Psoas muscle (tissue), 8 donors: ENCODE results near the gene KCNJ5. TPM values are rescaled to one million over a fixed set of nuclear protein-coding genes. Genes with fewer than 3 reads are reported as not detected.
"Not testable (repeated sequence)": the region's sequence is repeated elsewhere in the genome, so short reads cannot be mapped to it uniquely, and the experiment has no call there.

ENCODE experiments used
- ATAC-seq, 4 donors: fragments of 200-7000 bp; cut with Tn5 transposase; one replicate each; pipeline ENCODE4 v1.9.1; 2020; ENCODE audit warnings: moderate library complexity in 3 of 4, mild to moderate bottlenecking in 2 of 4
- DNase-seq, 2 donors: peaks; one replicate each; pipeline ENCODE4 v3.0.0-alpha.2; 2020
- H3K27ac ChIP-seq: fragments of 200-600 bp; one replicate; pipeline ENCODE4 v1.8.0; 2022
- H3K27me3 ChIP-seq, 3 donors: fragments of 200-600 bp in 1 of 3; one replicate each; pipeline versions ENCODE4 v1.6.1 to v1.8.0; 2013 to 2022; ENCODE audit warnings: low read length in 2 of 3, mild to moderate bottlenecking in 2 of 3, moderate library complexity in 1 of 3; ENCODE audit not compliant: insufficient read depth in 3 of 3
- H3K36me3 ChIP-seq, 2 donors: fragments of 200-600 bp in 1 of 2; one replicate each; pipeline versions ENCODE4 v1.6.1 to v1.8.0; 2013 to 2022; ENCODE audit warnings: low read depth in 1 of 2, mild to moderate bottlenecking in 1 of 2, moderate library complexity in 1 of 2; ENCODE audit not compliant: insufficient read depth in 1 of 2
- H3K4me1 ChIP-seq: fragments of 200-600 bp; one replicate; pipeline ENCODE4 v1.8.0; 2022
- H3K4me3 ChIP-seq: fragments of 200-600 bp; one replicate; pipeline ENCODE4 v1.8.0; 2022; ENCODE audit warnings: mild to moderate bottlenecking
- H3K9me3 ChIP-seq: fragments of 200-600 bp; one replicate; pipeline ENCODE4 v1.8.0; 2022
- CTCF ChIP-seq: fragments of 200-600 bp; IDR thresholded peaks from one replicate; pipeline ENCODE4 v1.8.0; 2022; ENCODE audit warnings: antibody characterized with exemption
- whole genome bisulfite sequencing, 3 donors: extraction: QIAGEN DNeasy Blood & Tissue Kit; methylation state at CpG; one replicate each; pipeline versions ENCODE4 v1.1.6 to v1.1.7; 2013; 5-methylcytosine and 5-hydroxymethylcytosine counted together
- intact Hi-C, 2 donors: fragments of 100-400 bp; cut with DNase I; formaldehyde crosslinking; loops; one replicate each; pipeline versions ENCODE4 v1.11.0 to v1.14.2; 2022
- polyA plus RNA-seq, 3 donors: library from polyadenylated mRNA; stranded (reverse); fragments of 200-250 nt; gene quantifications; one replicate each; pipeline ENCODE4 v1.2.3, GENCODE V29; 2013
- total RNA-seq, 4 donors: library from RNA; stranded (reverse); fragmentation: NEBNext Ultra II Directional in 2 of 4; extraction: Animal tissue kit (Norgen Biotek cat#: 25700) in 2 of 4; gene quantifications; one replicate each; pipeline versions ENCODE4 v1.2.1 to v1.2.4, GENCODE V29; 2021 to 2023
- donor health status: healthy with polysubstance abuse.
- donor health status: DM: no; HTN: no; CAD: no; lungs with moderate emphysema.
- donor health status: Bipolar disorder and iron deficiency.
- donor health status: healthy.
- donor health status: DM: yes; HTN: yes; CAD: no.
- donor health status: DM: no; HTN: no; CAD: no.
- donor health status: DM: no; HTN: no; CAD: no.
- donor health status: DM: yes; HTN: yes; CAD: no.

The KCNJ5 gene
- total and polyA plus RNA-seq, 7 donors: 0.01 to 0.46 (median 0.24) TPM

GRCh38 chr11:128917144-128917724, 26.1 kb downstream of the KCNJ5 start:
- no peak overlapping the region for H3K4me3 ChIP-seq
- DNase-seq (no peak), ATAC-seq (no peak)
- WGBS, 3 donors: 51 to 57% (median 52%) methylated on average over 5 of the region's 5 CpGs
- peaks cover 0 to 6% (median 5%) of the 10 kb centered on the region in 3 donors for H3K27me3 ChIP-seq
- H3K36me3 ChIP-seq: no peaks in the 10 kb centered on the region
- no peak overlapping the region for H3K27ac ChIP-seq
- no peaks in the 10 kb centered on the region for H3K4me1 ChIP-seq
- intact Hi-C loops: loop anchor here in 1 of 2 donors (2.0 kb wide), 1 partner anchor 50 kb away; no protein-coding TSS in a partner anchor
- TF ChIP-seq CTCF: no peak
- H3K9me3 ChIP-seq: no peaks in the 10 kb centered on the region

- Histone ChIP-seq H3K27ac (no peak overlapping the region), H3K4me1 (no peaks in the 10 kb centered on the region), H3K36me3 (no peaks in the 10 kb centered on the region), H3K9me3 (no peaks in the 10 kb centered on the region), H3K4me3 (no peak overlapping the region), H3K27me3 (peaks cover 0 to 6% (median 3%) of the 10 kb centered on the region in 3 donors)
- intact Hi-C loops: no loop called here
- DNase-seq (no peak), ATAC-seq (no peak)
- no peak for TF ChIP-seq CTCF
- WGBS, 3 donors: 36 to 49% (median 37%) methylated on average over 5 of the region's 5 CpGs
These were observed 28.1 kb downstream of the KCNJ5 start for GRCh38 chr11:128919216-128919615.

- H3K4me1 ChIP-seq, DNase-seq, intact Hi-C loops, ATAC-seq, H3K4me3 ChIP-seq, H3K27me3 ChIP-seq, H3K27ac ChIP-seq, H3K9me3 ChIP-seq, H3K36me3 ChIP-seq: not testable (repeated sequence)
- WGBS, 3 donors: 76 to 81% (median 78%) methylated on average over 7 of the region's 7 CpGs
These were observed 28.5 kb downstream of the KCNJ5 start for GRCh38 chr11:128919635-128920034.

GRCh38 chr11:128920666-128921065, 29.5 kb downstream of the KCNJ5 start:
- no peaks in the 10 kb centered on the region for H3K4me1 ChIP-seq
- DNase-seq (no peak), ATAC-seq (no peak)
- H3K27me3 ChIP-seq: peaks cover 0 to 5% (median 0%) of the 10 kb centered on the region in 3 donors
- H3K36me3 ChIP-seq: no peaks in the 10 kb centered on the region
- no peaks in the 10 kb centered on the region for H3K9me3 ChIP-seq
- intact Hi-C loops: no loop called here
- 88 to 91% (median 89%) methylated on average over 15 of the region's 15 CpGs for WGBS, 3 donors
- no peak overlapping the region for H3K4me3 ChIP-seq
- TF ChIP-seq CTCF: no peak
- no peak overlapping the region for H3K27ac ChIP-seq

- intact Hi-C loops: no loop called here
- no peak for DNase-seq
- WGBS, 3 donors: 71 to 74% (median 74%) methylated on average over 4 of the region's 4 CpGs
- no peak for ATAC-seq
- H3K27ac ChIP-seq: no peak overlapping the region
- TF ChIP-seq CTCF: no peak
- H3K4me3 ChIP-seq: no peak overlapping the region
- H3K4me1 ChIP-seq: no peaks in the 10 kb centered on the region
- peaks cover 0 to 5% (median 0%) of the 10 kb centered on the region in 3 donors for H3K27me3 ChIP-seq
- H3K9me3 ChIP-seq: no peaks in the 10 kb centered on the region
- H3K36me3 ChIP-seq: no peaks in the 10 kb centered on the region
These were observed 30.6 kb downstream of the KCNJ5 start for GRCh38 chr11:128921793-128922192.
